GM21786 (cell line): Measurements from ENCODE around the gene IL10.

Experiments used
- ATAC-seq: cut with Tn5 transposase; IDR thresholded peaks from one replicate; pipeline ENCODE4 v1.9.1; 2021; ENCODE audit not compliant: unreplicated experiment

The IL10 gene

DNA sequence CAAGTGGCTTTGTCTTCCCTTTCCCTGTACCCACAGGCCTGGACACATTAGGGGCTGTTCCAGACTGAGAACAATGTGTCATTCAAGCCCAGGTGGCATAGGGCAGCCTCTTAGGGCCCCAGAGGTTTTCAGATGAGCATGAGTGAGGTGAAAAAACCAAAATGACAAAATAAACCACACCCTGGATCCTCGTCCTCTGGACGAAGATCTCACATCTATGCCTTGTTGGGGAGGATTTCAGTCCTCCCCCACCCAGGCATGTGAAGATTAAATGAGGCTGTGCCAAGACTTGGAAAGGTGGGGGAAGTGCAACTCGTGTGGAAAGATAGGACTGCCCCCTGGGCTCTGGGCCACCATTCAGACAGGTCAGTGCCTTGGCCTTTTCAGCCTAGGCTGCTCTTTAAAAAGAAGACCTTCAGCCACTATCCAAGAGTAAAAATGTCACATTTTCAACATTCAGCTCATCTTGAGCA is 34.5 kb downstream of the IL10 start:
- ATAC-seq, result no peak

DNA sequence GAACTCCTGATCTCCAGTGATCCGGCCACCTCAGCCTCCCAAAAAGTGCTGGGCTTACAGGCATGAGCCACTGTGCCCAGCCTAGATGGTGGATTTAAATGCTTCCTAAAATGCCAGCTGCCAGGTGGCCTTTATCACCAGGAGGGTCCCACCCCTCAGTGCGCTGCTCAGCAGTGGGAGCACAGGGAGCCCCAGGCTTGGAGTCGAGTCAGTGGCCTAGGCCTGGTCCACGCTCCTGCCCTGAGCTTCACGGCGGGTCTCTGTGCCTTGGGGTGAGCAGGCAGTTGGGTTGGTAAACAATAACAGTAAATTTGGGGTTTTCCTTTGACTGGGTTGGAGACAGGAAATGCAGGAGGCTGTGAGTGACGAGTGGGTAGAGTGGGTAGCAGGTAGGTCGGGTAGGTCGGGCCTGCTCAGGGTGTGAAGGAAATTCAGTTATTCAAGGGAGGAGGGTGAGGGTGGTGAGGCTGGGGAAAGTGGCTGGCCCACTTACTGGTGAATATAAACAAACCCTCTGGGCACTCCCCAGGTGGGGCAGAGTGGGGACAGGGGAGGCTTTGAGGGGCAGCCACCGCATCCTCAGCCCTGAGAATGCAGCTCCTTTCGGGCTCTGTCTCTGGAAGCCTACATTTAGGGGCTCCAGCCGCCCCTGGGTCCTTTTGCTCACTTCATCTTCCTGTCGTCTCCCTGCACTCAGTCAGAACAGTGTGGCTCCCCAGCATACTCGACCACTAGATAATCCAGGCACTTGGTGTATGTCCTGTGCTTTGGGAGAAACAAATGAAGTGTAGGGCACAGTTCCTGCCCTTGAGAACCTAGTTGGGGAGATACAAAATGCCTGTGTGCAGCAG is 35.2 kb downstream of the IL10 start:
- ATAC-seq, result no peak

DNA sequence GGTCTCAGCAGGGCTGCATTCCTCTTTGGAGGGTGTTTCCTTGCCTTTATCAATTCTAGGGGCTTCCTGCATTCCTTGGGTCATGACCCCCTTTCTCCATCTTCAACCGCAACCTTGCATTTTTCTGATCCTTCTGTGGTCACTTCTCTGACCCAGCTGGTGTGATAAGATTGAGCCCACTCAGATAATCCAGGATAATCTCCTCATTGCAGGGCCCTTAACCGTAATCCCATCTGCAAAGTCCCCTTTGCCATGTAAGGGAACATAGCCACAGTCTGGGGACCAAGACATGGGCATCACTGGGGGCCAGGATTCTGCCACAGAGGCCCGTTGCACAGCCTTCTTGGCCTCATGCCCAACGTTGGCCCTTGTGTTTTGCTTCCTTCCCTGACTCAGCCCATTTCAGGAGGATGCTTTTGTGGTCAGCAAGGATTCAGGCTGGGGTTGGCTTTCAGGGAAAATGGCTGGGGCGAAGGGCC is 36.7 kb downstream of the IL10 start:
- ATAC-seq, result no peak

DNA sequence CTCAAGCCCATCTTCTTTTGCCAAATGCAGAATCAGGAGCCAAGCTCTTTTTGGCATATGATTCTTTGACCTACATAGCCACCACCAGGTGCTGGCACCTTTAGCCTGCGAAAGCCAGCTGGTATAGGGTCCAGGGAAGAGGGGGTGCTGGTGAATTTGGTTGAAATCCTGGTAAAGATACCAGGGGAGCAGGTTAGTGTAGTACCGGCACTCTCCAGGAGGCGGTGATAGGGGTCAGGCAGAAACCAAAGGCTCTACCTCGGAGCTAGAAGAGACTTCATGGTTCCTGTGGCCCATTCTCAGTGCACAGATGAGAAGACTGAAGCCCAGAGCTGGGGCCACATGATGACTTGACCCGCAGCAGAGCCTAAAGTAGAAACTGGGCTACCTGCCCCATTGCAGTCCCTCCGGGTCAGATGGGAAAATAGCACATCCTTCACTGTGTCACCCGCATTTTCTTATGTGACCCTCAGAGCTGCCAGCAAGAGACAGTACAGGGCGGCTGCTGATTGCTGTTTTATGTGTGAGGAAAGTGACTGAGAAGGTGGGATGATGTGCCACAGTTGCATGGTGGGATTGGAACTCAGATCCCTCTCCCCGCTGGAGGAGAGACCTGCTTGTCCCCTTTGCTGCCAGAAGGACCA is 37.7 kb downstream of the IL10 start:
- no peak for ATAC-seq

DNA sequence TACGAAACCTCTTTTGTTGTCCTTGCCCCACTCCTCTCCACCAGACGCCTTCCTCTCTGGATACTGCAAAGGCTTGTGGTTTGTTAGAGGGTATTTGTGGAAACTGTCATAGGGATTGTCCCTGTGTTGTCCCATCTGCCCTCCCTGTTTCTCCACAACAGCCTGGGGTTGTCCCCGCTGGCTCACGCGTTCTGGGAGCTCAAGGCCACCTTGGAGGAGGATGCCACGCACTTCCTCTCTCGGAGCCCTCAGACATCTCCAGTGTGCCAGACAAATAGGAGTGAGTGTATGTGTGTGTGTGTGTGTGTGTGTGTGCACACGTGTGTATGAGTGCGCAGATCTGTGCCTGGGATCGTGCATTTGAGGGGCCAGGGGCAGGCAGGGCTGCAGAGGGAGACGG is 39.3 kb downstream of the IL10 start:
- ATAC-seq, result no peak

DNA sequence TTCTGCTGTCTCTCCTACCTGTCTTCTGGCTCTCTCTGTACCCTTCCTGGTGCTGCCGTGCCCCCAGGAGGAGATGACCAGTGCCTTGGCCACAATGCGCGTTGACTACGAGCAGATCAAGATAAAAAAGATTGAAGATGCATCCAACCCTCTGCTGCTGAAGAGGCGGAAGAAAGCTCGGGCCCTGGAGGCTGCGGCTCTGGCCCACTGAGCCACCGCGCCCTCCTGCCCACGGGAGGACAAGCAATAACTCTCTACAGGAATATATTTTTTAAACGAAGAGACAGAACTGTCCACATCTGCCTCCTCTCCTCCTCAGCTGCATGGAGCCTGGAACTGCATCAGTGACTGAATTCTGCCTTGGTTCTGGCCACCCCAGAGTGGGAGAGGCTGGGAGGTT is 39.8 kb downstream of the IL10 start:
- ATAC-seq, result no peak

DNA sequence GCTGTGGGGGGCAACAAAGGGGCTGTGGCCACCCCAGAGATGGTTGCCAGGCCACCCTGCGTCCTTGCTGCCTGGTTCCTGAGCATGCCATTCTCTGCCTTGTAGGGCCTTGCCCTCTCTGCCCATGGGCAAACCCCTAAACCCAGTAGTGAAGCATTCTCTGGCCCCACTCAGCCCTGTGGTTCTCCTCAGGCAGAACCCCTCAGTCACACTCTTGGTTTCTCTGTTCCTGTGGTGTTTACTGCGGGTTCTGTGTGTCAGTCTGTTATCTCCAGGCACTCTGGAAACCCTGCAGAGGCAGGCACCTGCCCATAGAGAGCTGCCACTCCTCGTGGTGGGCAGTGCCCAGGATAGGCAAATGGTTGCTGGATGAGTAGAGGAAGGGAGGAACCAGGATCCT is 42.8 kb downstream of the IL10 start:
- ATAC-seq, result no peak

DNA sequence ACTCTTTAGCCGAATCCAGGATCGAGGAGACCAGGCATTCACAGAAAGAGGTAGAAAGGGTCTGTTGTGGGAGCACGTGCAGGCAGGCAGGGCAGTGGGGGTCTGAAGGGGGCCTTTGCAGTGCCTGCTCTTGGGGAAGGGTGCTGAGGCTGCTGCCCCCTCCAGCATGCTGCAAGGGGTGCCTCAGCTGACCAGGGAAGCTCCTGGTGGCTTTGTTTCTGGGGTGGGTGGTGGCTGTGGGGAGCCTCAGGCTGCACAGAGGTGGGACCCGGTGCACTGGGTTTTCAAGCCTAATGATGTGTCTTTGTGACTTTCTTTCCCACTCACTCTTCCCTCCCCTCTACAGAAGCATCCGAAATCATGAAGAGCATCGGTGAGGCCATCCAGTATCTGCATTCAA is 43.2 kb downstream of the IL10 start:
- ATAC-seq, result no peak

DNA sequence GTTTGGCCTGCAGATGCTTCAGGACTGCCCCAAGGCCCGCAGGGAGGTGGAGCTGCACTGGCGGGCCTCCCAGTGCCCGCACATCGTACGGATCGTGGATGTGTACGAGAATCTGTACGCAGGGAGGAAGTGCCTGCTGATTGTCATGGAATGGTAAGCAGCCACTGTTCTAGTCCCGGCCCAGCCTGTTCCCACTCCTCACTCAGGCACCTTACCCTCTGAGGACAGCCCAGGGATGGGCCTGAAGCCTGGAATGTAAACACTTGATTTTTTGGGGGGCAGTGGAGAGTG is 43.7 kb downstream of the IL10 start:
- ATAC-seq, result no peak

DNA sequence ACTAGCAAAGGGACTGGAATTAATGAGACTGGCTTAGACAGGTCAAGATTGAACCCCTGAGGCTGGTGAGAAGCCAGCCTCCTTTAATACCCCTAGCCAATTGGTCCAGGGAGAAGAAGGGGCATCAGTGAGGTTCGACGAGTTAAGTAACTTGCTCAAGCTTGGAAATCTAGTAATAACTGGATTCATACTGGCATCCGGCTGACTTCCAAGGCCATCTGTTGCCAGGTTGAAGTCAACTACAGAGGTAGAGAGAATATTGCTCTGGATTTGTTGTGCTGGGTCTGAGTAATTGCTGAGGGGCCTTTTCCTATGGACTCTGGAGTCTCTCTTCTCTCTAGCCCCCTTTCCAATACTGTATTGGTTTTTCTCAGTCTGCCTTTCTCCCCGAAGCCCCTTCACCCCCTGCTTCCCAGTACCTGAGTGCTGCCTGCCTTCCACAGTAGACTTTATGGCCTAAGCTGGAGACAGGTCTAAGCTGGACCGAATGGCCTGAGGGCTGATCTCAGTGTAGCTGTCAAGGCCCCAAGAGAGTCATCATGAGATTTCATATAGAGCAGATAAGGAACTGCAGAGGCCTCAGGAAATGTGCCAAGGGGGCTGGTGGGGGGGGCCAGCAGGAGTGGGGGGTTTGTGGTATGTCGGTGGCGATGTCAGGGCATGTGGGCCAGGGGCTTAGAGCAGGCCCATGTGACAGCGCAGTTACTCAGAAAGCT is 44.2 kb downstream of the IL10 start:
- ATAC-seq, result no peak

DNA sequence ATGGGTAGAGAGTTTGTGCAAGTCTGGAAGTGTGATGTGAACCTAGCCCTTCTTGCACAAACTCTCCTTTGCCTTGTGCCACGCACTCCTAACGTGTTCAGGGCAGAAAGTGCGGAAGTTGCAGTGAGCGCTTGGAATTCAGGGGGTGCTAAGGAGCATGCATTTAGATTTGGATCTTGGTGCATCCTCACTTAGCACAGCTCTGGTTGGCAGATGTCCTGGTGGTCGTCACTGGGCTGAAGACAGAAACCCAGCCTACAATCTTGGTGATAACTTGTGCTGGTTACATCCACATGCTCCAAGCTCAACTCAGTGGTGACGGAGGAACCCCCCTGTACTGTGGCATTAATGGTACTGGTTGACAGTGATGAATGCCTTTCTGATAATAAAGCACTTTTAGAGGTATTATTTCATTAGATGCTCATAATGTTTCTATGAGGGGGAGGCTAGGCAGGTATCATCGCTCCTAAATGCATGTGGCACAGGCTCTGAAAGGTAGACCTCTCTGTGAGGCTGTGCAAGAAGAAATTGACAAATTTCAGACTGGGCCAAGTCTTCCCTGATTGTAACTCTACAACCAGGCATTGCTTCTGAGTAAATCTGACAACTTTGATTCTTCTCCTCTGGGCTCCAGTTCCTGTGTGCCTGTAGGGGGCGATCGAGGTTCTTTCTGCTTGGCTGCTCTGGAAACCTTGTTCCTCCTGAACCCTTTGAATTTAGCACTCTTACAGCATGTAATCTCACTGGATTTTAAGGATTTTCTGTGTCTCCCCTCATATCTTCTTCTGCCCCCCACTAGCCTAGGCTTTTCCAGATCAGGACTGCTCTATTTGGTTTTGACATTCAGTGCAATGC is 47.0 kb downstream of the IL10 start:
- ATAC-seq, result no peak

DNA sequence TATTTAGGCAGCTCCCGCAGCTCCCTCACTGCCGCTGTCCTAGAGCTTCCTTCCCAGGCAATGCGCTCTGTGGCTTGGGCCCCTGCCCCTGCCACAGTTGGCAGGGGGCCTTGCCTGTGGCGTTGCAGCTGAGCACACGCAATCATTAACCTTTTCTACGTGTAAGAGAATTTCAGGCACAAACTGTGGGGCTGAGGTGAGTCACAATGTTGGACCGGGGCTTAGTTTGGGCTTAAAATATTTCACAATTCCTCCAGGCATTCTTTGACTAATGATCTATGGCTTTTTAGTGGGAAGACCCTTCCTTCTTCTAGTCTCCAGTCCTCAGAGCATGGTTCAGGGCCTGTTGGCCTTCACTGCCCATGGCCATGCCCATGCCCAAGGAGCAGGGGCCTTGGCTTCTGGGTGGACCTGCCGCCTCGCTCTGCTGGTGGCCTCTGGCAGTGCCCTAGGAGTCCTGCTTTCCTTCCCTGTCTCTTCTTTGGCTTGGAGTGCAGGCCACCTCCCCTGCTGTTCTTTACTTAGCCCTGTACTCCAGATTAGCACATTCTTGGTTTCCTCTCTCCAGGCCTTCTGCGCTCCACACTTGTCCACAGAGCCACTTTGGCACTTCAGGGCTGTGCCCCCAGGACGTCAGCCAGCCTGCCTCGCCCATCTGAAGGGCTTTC is 48.4 kb downstream of the IL10 start:
- ATAC-seq, result no peak

DNA sequence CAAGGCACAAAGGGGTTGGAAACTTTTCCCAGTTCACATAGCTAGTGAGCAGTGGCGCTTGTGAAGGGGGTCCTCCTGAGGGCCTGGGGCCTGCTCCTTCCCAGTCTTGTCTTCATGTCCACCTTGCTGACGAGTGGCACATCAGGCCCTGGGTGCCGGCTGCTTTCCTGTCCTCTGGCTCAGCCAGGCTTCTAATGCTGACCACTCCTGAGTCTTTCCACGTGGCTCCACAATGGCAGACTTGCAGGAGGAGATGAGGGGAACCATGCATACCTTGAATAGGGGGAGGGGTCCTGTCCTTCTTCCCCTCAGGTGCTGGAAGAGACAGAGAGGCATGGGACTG is 48.9 kb downstream of the IL10 start:
- no peak for ATAC-seq

DNA sequence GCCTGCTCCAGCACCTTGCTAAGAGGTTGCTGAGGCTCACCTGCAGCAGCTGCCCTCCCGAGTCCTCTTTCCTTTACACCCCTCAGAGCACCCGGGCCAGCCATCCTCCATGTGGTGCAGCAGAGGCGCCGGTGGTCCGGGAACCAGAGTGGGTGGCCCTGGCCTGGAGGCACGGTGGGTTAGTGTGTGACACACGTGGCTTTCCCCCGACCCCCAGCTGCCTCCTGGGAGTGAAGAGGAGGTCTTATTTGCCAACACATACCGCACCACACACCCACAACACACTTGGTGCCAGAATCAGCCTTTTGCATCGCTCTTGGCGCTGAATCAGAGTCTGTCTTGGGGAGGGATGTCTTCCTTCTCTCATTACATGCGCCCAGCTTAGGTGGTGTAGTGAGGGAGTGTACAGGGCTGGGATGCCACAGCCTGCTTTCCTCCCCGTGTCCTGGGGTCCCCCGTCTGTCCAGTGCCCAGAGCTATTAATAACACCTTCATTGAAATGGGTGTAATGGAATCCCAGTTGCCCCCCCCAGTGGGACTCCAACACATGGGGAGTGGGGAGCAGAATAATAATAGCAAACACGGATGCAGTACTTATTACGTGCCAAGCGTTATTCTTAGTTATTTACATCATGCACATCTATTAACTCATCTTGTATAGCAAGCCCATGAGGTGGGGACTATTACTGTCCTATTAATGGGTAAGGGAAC is 49.4 kb downstream of the IL10 start:
- ATAC-seq, result no peak

DNA sequence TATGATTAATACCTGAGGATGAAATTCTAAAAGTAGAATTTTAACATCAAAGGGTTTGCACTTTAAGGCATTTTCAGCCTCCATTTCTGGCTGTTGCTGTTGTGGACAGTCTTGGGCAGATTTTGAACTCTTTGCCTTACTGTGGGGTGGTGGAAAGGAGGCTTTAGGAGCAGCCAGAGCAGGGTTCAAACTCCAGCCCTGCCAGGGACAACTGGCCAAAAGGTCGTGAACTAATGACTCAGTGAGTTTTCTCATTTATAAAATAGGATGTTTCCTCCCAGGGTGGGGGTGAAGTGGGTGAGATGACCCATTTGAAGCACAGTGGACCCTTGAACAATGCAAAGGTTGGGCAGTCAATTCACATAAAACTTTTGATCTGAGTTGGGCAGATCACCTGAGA is 50.8 kb downstream of the IL10 start:
- no peak for ATAC-seq

DNA sequence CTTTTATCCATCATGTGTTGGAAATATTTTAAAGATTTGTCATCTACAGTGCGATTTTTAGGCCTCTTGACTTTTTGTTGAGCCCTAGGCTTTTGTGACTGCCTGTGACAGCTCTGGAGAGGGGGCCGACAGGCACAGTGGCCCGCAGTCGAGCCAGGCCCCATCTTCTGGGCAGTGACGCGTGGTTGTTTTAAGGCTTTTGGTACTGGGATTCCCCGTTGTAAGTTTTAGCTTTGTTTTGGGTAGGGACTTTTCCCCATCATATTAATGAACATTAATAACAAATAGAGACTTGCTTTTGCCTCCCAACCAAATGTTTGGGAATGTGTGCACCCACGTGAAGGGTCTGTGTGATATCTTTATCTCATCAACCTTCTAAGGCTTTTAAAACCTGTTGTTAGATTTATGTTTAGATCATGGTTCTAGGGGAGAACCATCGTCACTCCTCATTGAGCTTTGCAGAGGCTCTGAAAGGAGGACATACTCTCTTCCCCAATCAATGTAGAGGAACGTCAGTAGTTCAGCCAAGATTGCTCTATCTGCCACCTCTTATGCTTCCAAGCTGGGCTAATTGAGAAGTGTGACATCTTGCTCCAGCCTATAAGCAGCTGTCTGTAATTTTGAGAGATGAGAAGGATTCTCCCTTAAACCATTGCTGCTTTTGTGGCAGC is 53.0 kb downstream of the IL10 start:
- no peak for ATAC-seq

DNA sequence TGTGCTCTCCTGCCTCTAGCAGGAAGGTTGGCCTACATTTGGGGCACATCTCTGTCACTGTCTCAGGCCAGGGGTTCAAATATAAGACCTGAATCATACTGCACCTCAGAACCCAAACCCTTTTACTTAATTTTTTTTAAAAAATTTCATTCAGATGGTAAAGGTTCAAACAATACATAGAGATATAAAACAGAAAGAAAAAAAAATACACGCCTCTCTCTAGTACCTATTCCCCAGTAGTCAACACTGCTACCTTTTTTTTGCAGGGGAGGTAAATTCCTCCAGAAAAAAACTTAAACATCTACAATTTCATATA is 54.7 kb downstream of the IL10 start:
- ATAC-seq, result no peak
